Astrocyte (in vitro differentiated cells and primary cell): ENCODE data around the gene IL12RB1.

Source experiments
- EZH2 ChIP-seq: IDR thresholded peaks from 2 replicates; pipeline ENCODE4 v1.6.1; 2012; ENCODE audit warnings: mild to moderate bottlenecking, low read length, inconsistent platforms; ENCODE audit not compliant: insufficient read depth
- TF ChIP-seq, protein P1 (sequence below): IDR thresholded peaks from 2 replicates; pipeline ENCODE4 v1.5.1; 2011; ENCODE audit warnings: low read depth, mild to moderate bottlenecking, inconsistent platforms, low read length, moderate library complexity; ENCODE audit not compliant: insufficient read depth

DNA sequence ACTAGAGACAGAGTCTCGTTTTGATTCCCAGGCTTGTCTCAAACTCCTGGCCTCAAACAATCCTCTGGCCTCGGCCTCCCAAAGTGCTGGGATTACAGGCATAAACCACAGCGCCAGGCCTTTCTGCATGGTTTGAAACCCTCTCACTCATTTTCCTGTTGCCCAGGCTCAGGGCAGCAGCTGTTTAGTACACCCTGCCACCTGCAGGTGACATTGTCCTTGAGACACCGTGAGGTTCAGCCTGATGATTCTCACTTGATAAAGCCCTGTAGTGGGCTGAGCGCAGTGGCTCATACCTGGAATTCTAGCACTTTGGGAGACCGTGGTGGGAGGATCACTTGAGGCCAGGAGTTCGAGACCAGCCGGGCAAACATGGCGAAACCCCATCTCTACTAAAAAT lies 12.5 kb downstream of the IL12RB1 start:
- TF ChIP-seq, protein P1, sequence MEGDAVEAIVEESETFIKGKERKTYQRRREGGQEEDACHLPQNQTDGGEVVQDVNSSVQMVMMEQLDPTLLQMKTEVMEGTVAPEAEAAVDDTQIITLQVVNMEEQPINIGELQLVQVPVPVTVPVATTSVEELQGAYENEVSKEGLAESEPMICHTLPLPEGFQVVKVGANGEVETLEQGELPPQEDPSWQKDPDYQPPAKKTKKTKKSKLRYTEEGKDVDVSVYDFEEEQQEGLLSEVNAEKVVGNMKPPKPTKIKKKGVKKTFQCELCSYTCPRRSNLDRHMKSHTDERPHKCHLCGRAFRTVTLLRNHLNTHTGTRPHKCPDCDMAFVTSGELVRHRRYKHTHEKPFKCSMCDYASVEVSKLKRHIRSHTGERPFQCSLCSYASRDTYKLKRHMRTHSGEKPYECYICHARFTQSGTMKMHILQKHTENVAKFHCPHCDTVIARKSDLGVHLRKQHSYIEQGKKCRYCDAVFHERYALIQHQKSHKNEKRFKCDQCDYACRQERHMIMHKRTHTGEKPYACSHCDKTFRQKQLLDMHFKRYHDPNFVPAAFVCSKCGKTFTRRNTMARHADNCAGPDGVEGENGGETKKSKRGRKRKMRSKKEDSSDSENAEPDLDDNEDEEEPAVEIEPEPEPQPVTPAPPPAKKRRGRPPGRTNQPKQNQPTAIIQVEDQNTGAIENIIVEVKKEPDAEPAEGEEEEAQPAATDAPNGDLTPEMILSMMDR, result no peak
- TF ChIP-seq EZH2, result no peak
